Measurements from ENCODE around the gene CACNA1H. TPM values are rescaled to one million over a fixed set of nuclear protein-coding genes. Genes with fewer than 3 reads are reported as not detected.

CACNA1H gene
- total RNA-seq, 2 experiments from 2014 or later = 0.37 to 1.3 TPM

GRCh38 chr16:1126586-1126985 is 26.3 kb upstream of the CACNA1H start:
- no peak for ATAC-seq
- Mint-ChIP-seq H3K4me1 (no peaks in the 10 kb centered on the region), H3K27ac (no peak overlapping the region), H3K4me3 (no peak overlapping the region), H3K27me3 (no peaks in the 10 kb centered on the region), H3K36me3 (no peaks in the 10 kb centered on the region), H3K9me3 (ENCODE audit: low read depth) (no peaks in the 10 kb centered on the region)
- no peak for DNase-seq
- CTCF ChIA-PET = no interaction called here

GRCh38 chr16:1127101-1127500 is 25.8 kb upstream of the CACNA1H start:
- no peaks in the 10 kb centered on the region for H3K9me3 Mint-ChIP-seq (ENCODE audit: low read depth)
- H3K27me3 Mint-ChIP-seq = no peaks in the 10 kb centered on the region
- DNase-seq (no peak), ATAC-seq (no peak)
- H3K36me3 Mint-ChIP-seq = no peaks in the 10 kb centered on the region
- H3K4me1 Mint-ChIP-seq = no peaks in the 10 kb centered on the region
- no peak overlapping the region for H3K4me3 Mint-ChIP-seq
- CTCF ChIA-PET = no interaction called here
- no peak overlapping the region for H3K27ac Mint-ChIP-seq

DNA sequence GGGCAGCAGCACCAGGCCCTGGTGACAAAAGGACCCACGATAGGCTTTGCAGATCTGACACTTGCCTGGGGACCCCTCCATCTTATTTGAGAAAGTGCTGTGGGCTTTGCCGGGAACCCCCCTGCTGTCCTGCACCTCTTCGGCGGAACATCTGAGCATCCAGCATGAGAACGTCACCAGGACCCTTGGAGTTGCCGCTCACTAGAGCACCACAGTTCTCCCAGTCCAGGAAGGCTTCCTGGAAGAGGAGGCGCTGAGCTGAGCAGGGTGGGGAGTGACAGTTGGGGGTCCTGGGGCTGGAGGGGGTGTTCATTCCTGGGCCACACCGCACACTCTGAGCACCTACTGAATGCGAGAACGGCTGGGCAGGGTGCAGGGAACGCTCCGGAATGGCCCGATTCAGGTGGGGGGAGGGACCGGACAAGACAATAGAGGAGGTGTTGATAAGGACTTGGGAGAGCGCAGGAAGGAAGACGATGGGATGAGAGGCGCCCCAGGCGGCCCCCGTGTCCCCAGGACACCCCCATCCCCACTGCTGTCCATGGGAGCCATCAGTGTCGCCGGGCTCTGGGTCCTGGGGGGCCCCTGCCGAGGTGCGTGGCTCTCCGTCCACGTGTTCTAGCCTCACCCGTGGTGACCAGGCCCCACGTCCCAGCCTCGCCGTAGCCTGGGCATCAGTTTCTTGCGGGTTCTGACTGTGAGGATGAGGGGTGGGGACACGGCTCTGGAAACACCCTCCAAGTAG is 24.8 kb upstream of the CACNA1H start:
- CTCF ChIA-PET = no interaction called here
- H3K4me1 Mint-ChIP-seq = no peaks in the 10 kb centered on the region

DNA sequence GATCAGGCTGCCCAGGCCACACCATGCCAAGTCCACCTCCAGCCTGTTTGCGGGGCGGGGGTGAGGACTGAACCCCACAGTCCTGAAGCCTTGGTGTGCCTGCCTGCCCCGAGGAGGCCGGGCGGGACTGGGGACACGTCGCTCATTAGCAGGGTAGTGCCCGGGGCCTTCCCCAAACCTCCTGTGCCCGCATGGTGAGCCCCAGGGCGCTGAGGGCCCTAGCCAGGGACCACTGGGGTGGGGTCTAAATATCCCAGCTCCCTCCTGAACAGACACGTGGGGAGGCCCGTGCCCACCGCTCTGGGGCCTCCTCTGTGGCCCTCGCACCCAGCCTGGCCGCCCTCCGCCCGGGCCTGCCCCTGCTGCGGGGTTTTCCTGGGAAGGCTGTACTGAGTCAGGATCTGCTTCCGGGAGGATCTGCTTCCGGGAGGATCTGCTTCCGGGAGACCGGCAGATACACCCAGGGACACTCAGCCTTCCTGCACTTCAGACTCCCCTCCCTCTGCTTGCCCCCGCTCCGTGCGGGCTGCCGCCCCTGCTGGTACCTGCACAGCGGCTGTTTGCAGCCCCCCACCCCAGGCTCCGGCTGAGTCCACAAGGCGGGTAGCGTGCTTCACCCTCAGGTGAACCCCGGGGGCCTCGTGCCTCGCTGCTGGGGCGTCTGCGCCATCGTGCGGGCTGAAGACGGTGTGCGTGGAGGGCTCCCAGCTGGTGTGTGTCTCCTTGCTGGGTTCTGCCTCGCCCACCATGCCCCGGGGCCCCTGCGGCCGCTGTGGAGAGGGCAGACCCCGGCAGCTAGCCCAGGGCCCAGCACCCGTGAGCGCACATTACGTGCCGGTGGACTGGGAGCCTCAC is 23.6 kb upstream of the CACNA1H start:
- Mint-ChIP-seq H3K9me3 (ENCODE audit: low read depth) (no peaks in the 10 kb centered on the region), H3K27ac (no peak overlapping the region), H3K27me3 (no peaks in the 10 kb centered on the region), H3K4me3 (no peak overlapping the region), H3K36me3 (no peaks in the 10 kb centered on the region), H3K4me1 (no peaks in the 10 kb centered on the region)
- no peak for ATAC-seq
- CTCF ChIA-PET = no interaction called here
- no peak for DNase-seq

More for the DNA sequence above, 24.8 kb upstream of the CACNA1H start:
- Mint-ChIP-seq H3K27me3 (no peaks in the 10 kb centered on the region), H3K9me3 (ENCODE audit: low read depth) (no peaks in the 10 kb centered on the region), H3K4me3 (no peak overlapping the region), H3K27ac (no peak overlapping the region), H3K36me3 (no peaks in the 10 kb centered on the region)
- no peak for ATAC-seq
- no peak for DNase-seq

DNA sequence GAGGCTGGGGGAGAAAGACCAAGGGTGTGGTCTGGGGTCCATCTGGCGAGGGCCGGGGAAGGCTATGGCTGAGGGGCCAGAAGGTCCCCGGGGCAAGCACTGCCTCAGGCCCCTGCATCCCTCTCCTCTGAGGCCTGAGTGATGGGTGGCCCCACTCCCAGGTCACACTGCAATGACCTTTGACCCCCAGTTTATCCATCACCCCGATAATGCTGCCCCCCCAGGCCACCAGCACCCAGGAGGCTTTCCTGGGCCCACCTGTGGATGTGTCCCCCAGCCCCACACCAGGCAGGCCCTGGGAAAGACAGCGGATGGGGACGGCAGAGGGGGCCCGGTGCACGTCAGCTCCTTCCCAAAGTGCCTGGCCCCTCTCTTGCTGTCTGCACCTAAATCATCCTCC is 22.5 kb upstream of the CACNA1H start:
- H3K4me3 Mint-ChIP-seq = no peak overlapping the region
- H3K4me1 Mint-ChIP-seq = no peaks in the 10 kb centered on the region
- H3K27me3 Mint-ChIP-seq = no peaks in the 10 kb centered on the region
- DNase-seq (no peak), ATAC-seq (no peak)
- CTCF ChIA-PET = no interaction called here
- no peak overlapping the region for H3K27ac Mint-ChIP-seq
- no peaks in the 10 kb centered on the region for H3K36me3 Mint-ChIP-seq
- H3K9me3 Mint-ChIP-seq (ENCODE audit: low read depth) = no peaks in the 10 kb centered on the region

DNA sequence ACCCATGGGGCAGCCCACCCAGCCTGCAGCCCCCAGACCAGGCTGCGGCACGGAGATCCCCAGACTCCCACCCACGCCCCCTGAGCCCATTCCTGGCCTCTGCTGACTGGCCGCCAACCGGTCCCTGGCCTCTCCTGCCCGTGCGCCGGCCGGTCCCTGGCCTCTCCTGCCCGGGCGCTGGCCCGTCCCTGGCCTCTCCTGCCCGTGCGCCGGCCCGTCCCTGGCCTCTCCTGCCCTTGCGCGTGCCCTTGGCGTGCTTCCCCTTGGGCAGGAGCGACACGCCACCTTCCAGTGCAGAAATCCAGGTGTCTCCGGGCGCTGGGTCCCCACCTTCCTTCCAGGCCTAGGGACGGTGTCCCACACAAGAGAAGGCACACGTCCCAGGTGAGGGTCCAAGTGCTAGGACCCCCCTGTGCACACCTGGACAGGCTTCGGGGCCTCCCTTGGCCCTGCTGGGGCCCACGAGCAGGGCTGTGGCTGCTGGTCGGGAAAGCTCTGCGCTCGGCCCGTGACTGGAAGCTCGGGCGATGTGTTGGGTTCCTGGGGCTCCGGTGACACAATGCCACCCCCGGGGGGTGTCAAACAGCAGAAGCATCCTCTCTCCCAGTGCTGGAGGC is 21.4 kb upstream of the CACNA1H start:
- CTCF ChIA-PET = no interaction called here
- H3K4me1 Mint-ChIP-seq = no peaks in the 10 kb centered on the region
- no peak for ATAC-seq
- no peak overlapping the region for H3K4me3 Mint-ChIP-seq
- no peak for DNase-seq
- no peaks in the 10 kb centered on the region for H3K27me3 Mint-ChIP-seq
- no peaks in the 10 kb centered on the region for H3K9me3 Mint-ChIP-seq (ENCODE audit: low read depth)
- no peaks in the 10 kb centered on the region for H3K36me3 Mint-ChIP-seq
- H3K27ac Mint-ChIP-seq = no peak overlapping the region

DNA sequence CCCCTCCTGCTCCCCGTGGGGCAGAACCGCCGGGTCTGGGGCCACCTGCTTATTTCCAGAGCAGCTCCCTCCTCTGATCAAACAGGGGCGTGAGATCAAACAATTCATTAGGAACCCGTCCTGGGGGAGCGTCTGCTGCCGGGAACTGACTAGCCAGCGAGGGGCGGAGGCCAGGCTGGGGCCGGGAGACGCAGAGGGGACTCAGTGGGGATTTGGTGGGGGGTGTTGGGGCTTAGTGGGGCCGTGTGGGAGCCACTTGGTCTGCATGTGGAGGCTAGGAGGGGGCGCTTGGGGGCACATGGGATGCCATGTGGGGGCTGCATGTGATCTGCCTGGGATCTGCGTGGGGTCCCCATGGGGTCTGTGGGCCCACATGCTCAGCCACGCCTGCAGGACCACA is 20.5 kb upstream of the CACNA1H start:
- H3K9me3 Mint-ChIP-seq (ENCODE audit: low read depth) = no peaks in the 10 kb centered on the region
- CTCF ChIA-PET = no interaction called here

DNA sequence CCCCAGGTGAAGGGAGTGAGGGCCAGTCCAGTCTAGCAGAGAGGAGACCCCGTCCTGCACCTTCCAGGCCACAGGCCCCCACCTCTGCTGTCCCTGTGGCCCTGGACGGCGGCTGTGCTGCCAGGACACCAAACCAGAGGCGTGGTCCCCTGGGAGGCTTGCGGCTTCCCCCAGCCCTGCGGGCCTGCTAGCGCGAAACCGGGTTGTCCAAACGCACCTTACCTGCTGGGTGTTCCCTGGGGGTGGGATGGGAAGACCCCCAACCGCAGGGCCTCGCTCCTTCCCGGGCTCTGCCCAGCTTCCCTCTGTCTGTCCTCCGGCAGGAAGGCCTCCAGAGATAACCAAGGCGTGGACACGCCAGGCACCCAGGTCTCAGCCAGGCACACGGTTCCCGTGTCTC is 19.6 kb upstream of the CACNA1H start:
- DNase-seq (no peak), ATAC-seq (no peak)
- Mint-ChIP-seq H3K36me3 (no peaks in the 10 kb centered on the region), H3K9me3 (ENCODE audit: low read depth) (no peaks in the 10 kb centered on the region), H3K27ac (no peak overlapping the region), H3K27me3 (no peaks in the 10 kb centered on the region), H3K4me3 (no peak overlapping the region), H3K4me1 (no peaks in the 10 kb centered on the region)
- CTCF ChIA-PET = interaction anchor here (0.5 kb wide), 1 partner anchor 752 kb away, joined by 3 read pairs; no protein-coding TSS in a partner anchor

More for the DNA sequence above, 20.5 kb upstream of the CACNA1H start:
- ATAC-seq (no peak), DNase-seq (no peak)
- Mint-ChIP-seq H3K4me3 (no peak overlapping the region), H3K27ac (no peak overlapping the region), H3K36me3 (no peaks in the 10 kb centered on the region), H3K4me1 (no peaks in the 10 kb centered on the region), H3K27me3 (no peaks in the 10 kb centered on the region)

GRCh38 chr16:1133810-1134520 is 18.9 kb upstream of the CACNA1H start:
- CTCF ChIA-PET = no interaction called here
- ATAC-seq (no peak), DNase-seq (no peak)
- H3K27ac Mint-ChIP-seq = no peak overlapping the region
- no peaks in the 10 kb centered on the region for H3K9me3 Mint-ChIP-seq (ENCODE audit: low read depth)
- H3K4me1 Mint-ChIP-seq = no peaks in the 10 kb centered on the region
- H3K36me3 Mint-ChIP-seq = no peaks in the 10 kb centered on the region
- no peaks in the 10 kb centered on the region for H3K27me3 Mint-ChIP-seq
- H3K4me3 Mint-ChIP-seq = no peak overlapping the region

- Mint-ChIP-seq H3K4me3 (no peak overlapping the region), H3K27me3 (no peaks in the 10 kb centered on the region), H3K27ac (no peak overlapping the region), H3K9me3 (ENCODE audit: low read depth) (no peaks in the 10 kb centered on the region), H3K36me3 (no peaks in the 10 kb centered on the region), H3K4me1 (no peaks in the 10 kb centered on the region)
- CTCF ChIA-PET = no interaction called here
- ATAC-seq = no peak
- DNase-seq = no peak
These were observed 18.0 kb upstream of the CACNA1H start for GRCh38 chr16:1134776-1135458.

- no peaks in the 10 kb centered on the region for H3K9me3 Mint-ChIP-seq (ENCODE audit: low read depth)
- no peak for DNase-seq
- no peak overlapping the region for H3K4me3 Mint-ChIP-seq
- no peak overlapping the region for H3K27ac Mint-ChIP-seq
- H3K4me1 Mint-ChIP-seq = no peaks in the 10 kb centered on the region
- ATAC-seq = no peak
- CTCF ChIA-PET = no interaction called here
- H3K36me3 Mint-ChIP-seq = no peaks in the 10 kb centered on the region
- H3K27me3 Mint-ChIP-seq = no peaks in the 10 kb centered on the region
These were observed 17.5 kb upstream of the CACNA1H start for GRCh38 chr16:1135459-1135825.

- DNase-seq = no peak
- no peak for ATAC-seq
- no peaks in the 10 kb centered on the region for H3K36me3 Mint-ChIP-seq
- no peaks in the 10 kb centered on the region for H3K27me3 Mint-ChIP-seq
- no peaks in the 10 kb centered on the region for H3K9me3 Mint-ChIP-seq (ENCODE audit: low read depth)
- CTCF ChIA-PET = no interaction called here
- no peak overlapping the region for H3K4me3 Mint-ChIP-seq
- H3K4me1 Mint-ChIP-seq = no peaks in the 10 kb centered on the region
- no peak overlapping the region for H3K27ac Mint-ChIP-seq
These were observed 15.3 kb upstream of the CACNA1H start for GRCh38 chr16:1137604-1138003.

- Mint-ChIP-seq H3K9me3 (ENCODE audit: low read depth) (no peaks in the 10 kb centered on the region), H3K36me3 (no peaks in the 10 kb centered on the region), H3K4me3 (no peak overlapping the region), H3K27ac (no peak overlapping the region), H3K4me1 (no peaks in the 10 kb centered on the region), H3K27me3 (no peaks in the 10 kb centered on the region)
- no peak for DNase-seq
- no peak for ATAC-seq
- CTCF ChIA-PET = no interaction called here
These were observed 12.2 kb upstream of the CACNA1H start for GRCh38 chr16:1140582-1141162.
